Esophagus (tissue), 2 donors: ENCODE measurements around the gene SLC38A7. TPM values are rescaled to one million over a fixed set of nuclear protein-coding genes. Genes with fewer than 3 reads are reported as not detected.
"Not testable (repeated sequence)": the region's sequence is repeated elsewhere in the genome, so short reads cannot be mapped to it uniquely, and the experiment has no call there.

Experiments
- H3K27ac ChIP-seq, 2 donors: one replicate each; pipeline ENCODE4 v1.5.1; 2013; ENCODE audit warnings: low read depth in 2 of 2, mild to moderate bottlenecking in 2 of 2, inconsistent platforms in 1 of 2, low read length in 1 of 2, moderate library complexity in 1 of 2
- H3K27me3 ChIP-seq, 2 donors: one replicate each; pipeline ENCODE4 v1.6.1; 2013; ENCODE audit warnings: low read length in 2 of 2, control low read depth in 1 of 2, mild to moderate bottlenecking in 1 of 2; ENCODE audit not compliant: insufficient read depth in 2 of 2, control insufficient read depth in 1 of 2
- H3K36me3 ChIP-seq, 2 donors: one replicate each; pipeline ENCODE4 v1.6.1; 2013; ENCODE audit warnings: low read length in 1 of 2; ENCODE audit not compliant: control insufficient read depth in 2 of 2, insufficient read depth in 2 of 2
- H3K4me1 ChIP-seq, 2 donors: one replicate each; pipeline ENCODE4 v1.6.1; 2013; ENCODE audit warnings: low read length in 1 of 2; ENCODE audit not compliant: control insufficient read depth in 2 of 2, insufficient read depth in 2 of 2
- H3K4me3 ChIP-seq, 2 donors: one replicate each; pipeline ENCODE4 v1.5.1; 2013; ENCODE audit warnings: low read length in 2 of 2, mild to moderate bottlenecking in 2 of 2, low read depth in 1 of 2, moderate library complexity in 1 of 2
- H3K9me3 ChIP-seq, 2 donors: one replicate each; pipeline ENCODE4 v1.6.1; 2013; ENCODE audit warnings: mild to moderate bottlenecking in 2 of 2, low read depth in 1 of 2, low read length in 1 of 2, moderate library complexity in 1 of 2; ENCODE audit not compliant: control insufficient read depth in 2 of 2, insufficient read depth in 1 of 2
- WGBS, 2 donors: extraction: QIAGEN DNeasy Blood & Tissue Kit; methylation state at CpG; one replicate each; pipeline ENCODE4 v1.1.7; 2013; 5-methylcytosine and 5-hydroxymethylcytosine counted together
- polyA plus RNA-seq, 2 donors: library from polyadenylated mRNA; stranded (reverse); fragments of 200-250 nt; gene quantifications; one replicate each; pipeline ENCODE4 v1.2.3, GENCODE V29; 2013
- donor health status: healthy with polysubstance abuse.
- donor health status: Bipolar disorder and iron deficiency.

The SLC38A7 gene
- polyA plus RNA-seq, 2 donors, result 4.8 to 7.2 TPM

GRCh38 chr16:58639230-58639629 is 45.3 kb downstream of the SLC38A7 start:
- H3K27me3 ChIP-seq, result no peaks in the 10 kb centered on the region
- peak overlapping the region in 1 of 2 donors; percentile 66 for H3K27ac ChIP-seq
- WGBS, 2 donors, result 87 to 88% methylated on average over 4 of the region's 4 CpGs
- H3K4me3 ChIP-seq, result no peak overlapping the region
- no peaks in the 10 kb centered on the region for H3K9me3 ChIP-seq
- H3K4me1 ChIP-seq, result peaks cover 0 to 2% of the 10 kb centered on the region in 2 donors
- H3K36me3 ChIP-seq, result no peaks in the 10 kb centered on the region

- H3K27me3 ChIP-seq, result no peaks in the 10 kb centered on the region
- no peaks in the 10 kb centered on the region for H3K36me3 ChIP-seq
- H3K27ac ChIP-seq, result peak overlapping the region; percentile 66 to 68
- no peaks in the 10 kb centered on the region for H3K4me1 ChIP-seq
- no peak overlapping the region for H3K4me3 ChIP-seq
- H3K9me3 ChIP-seq, result no peaks in the 10 kb centered on the region
- 43 to 51% methylated on average over 8 of the region's 8 CpGs for WGBS, 2 donors
These were observed 46.2 kb downstream of the SLC38A7 start for GRCh38 chr16:58638148-58639036.

GRCh38 chr16:58637021-58637420 is 47.5 kb downstream of the SLC38A7 start:
- H3K36me3 ChIP-seq, H3K27me3 ChIP-seq, H3K27ac ChIP-seq, H3K9me3 ChIP-seq, H3K4me3 ChIP-seq, H3K4me1 ChIP-seq: not testable (repeated sequence)
- WGBS, 2 donors, result 97 to 98% methylated on average over 6 of the region's 6 CpGs

- whole genome bisulfite sequencing, 2 donors, result 90 to 92% methylated on average over 4 of the region's 4 CpGs
- Histone ChIP-seq H3K4me1 (no peaks in the 10 kb centered on the region), H3K4me3 (no peak overlapping the region), H3K9me3 (no peaks in the 10 kb centered on the region), H3K27me3 (no peaks in the 10 kb centered on the region), H3K36me3 (no peaks in the 10 kb centered on the region), H3K27ac (no peak overlapping the region)
These were observed 48.1 kb downstream of the SLC38A7 start for GRCh38 chr16:58636466-58636865.

- Histone ChIP-seq H3K4me3 (no peak overlapping the region), H3K9me3 (no peaks in the 10 kb centered on the region), H3K27ac (no peak overlapping the region), H3K4me1 (no peaks in the 10 kb centered on the region), H3K36me3 (no peaks in the 10 kb centered on the region), H3K27me3 (no peaks in the 10 kb centered on the region)
- 90 to 92% methylated on average over 4 of the region's 4 CpGs for WGBS, 2 donors
These were observed 49.1 kb downstream of the SLC38A7 start for GRCh38 chr16:58635502-58635901.

- Histone ChIP-seq H3K9me3 (no peaks in the 10 kb centered on the region), H3K27me3 (no peaks in the 10 kb centered on the region), H3K4me1 (no peaks in the 10 kb centered on the region), H3K4me3 (no peak overlapping the region), H3K27ac (peak overlapping the region in 1 of 2 donors; percentile 17), H3K36me3 (no peaks in the 10 kb centered on the region)
- WGBS, 2 donors, result 70 to 79% methylated on average over 3 of the region's 3 CpGs
These were observed 50.2 kb downstream of the SLC38A7 start for GRCh38 chr16:58634265-58634802.

- Histone ChIP-seq H3K27me3 (no peaks in the 10 kb centered on the region), H3K4me1 (no peaks in the 10 kb centered on the region), H3K4me3 (peak within 1 kb of the TSS; percentile 92 to 98), H3K36me3 (no peaks in the 10 kb centered on the region), H3K27ac (peak within 1 kb of the TSS; percentile 99 to 100), H3K9me3 (no peaks in the 10 kb centered on the region)
- 0% methylated on average over 61 of the region's 61 CpGs for WGBS, 2 donors
These were observed 54.6 kb downstream of the SLC38A7 start, which contains the start of gene CNOT1 for GRCh38 chr16:58629733-58630640. CNOT1 (minus strand) TSS chr16:58629826; CDS start chr16:58599337, 30,489 bp downstream.

- Histone ChIP-seq H3K27me3 (no peaks in the 10 kb centered on the region), H3K9me3 (no peaks in the 10 kb centered on the region), H3K36me3 (peaks cover 0 to 3% of the 10 kb centered on the region in 2 donors), H3K27ac (peak overlapping the region; percentile 99 to 100), H3K4me3 (peak overlapping the region; percentile 92 to 98), H3K4me1 (no peaks in the 10 kb centered on the region)
- 0% methylated on average over 46 to 53 of the region's 53 CpGs for WGBS, 2 donors
These were observed 55.5 kb downstream of the SLC38A7 start for GRCh38 chr16:58628845-58629732.
